ENCODE data around the gene CHGA.

CHGA gene

DNA sequence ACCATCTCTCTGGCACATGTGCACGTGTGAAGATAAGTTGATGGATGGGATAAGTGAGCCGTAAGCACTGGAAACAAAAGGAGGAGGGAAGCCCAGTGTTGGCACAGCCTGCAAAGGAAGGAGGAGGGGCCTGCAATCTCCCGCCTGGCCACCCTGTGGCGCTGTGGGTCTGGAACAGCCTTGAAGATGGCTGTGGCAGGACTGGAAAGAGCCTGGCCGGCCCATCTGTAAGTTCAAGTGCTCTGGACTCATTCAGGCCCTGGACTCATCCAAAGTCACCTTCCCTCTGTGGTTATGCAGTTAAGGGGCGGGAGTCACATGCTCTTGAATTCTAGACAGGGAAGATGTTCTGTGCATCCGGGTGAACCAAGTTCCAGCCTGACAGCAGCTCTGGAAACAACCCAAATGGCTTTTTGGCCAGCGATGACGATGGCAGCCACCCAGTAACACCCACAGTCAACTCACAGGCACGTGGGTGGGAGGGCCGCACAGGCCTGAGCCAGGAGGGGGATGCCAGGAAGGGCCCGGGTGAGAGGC lies 50.4 kb downstream of the CHGA start:
- DNase-seq (ENCODE audit: low read depth) = no peak
- no peak overlapping the region for H3K4me3 ChIP-seq (ENCODE audit: low read depth, low read length)
- TF ChIP-seq, protein P1, sequence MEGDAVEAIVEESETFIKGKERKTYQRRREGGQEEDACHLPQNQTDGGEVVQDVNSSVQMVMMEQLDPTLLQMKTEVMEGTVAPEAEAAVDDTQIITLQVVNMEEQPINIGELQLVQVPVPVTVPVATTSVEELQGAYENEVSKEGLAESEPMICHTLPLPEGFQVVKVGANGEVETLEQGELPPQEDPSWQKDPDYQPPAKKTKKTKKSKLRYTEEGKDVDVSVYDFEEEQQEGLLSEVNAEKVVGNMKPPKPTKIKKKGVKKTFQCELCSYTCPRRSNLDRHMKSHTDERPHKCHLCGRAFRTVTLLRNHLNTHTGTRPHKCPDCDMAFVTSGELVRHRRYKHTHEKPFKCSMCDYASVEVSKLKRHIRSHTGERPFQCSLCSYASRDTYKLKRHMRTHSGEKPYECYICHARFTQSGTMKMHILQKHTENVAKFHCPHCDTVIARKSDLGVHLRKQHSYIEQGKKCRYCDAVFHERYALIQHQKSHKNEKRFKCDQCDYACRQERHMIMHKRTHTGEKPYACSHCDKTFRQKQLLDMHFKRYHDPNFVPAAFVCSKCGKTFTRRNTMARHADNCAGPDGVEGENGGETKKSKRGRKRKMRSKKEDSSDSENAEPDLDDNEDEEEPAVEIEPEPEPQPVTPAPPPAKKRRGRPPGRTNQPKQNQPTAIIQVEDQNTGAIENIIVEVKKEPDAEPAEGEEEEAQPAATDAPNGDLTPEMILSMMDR (IDR thresholded peaks at IDR 0.05; ENCODE audit: low read depth, low read length, missing control alignments) = peak; percentile 67
- in situ Hi-C loops (cut with HindIII; ENCODE audit: low sequenced_read_pairs) = no loop called here

DNA sequence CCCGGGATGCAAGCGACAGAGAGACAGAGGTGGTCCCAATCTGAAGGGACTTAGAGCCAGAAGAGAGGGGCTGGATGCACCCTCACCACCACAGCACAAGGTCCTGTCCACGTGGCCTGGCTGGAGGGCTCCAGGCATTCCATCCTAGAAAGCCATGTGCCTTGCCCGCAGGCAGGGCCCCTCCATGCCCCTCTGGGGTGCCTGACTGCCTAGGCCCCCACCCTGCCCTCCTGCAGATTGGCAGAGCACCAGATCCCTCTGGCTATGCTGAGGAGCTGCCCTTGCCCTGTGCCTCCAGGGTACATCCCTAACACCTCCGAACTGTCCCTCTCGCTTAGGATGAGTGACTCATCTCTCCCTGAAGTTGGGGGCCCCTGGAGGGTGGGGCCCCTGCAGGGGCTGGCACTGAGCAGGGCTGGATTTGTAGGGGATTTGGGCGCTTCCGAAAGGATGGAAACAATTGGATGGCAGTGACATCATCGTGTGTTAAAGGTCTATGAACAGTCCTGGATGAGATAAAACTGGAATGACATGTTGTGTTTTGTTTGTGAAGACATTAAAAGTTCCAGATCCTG lies 50.9 kb downstream of the CHGA start:
- H3K4me3 ChIP-seq (ENCODE audit: low read depth, low read length) = no peak overlapping the region
- in situ Hi-C loops (cut with HindIII; ENCODE audit: low sequenced_read_pairs) = no loop called here
- DNase-seq (ENCODE audit: low read depth) = no peak
- TF ChIP-seq, protein P1 (IDR thresholded peaks at IDR 0.05; ENCODE audit: low read depth, low read length, missing control alignments) = no peak

DNA sequence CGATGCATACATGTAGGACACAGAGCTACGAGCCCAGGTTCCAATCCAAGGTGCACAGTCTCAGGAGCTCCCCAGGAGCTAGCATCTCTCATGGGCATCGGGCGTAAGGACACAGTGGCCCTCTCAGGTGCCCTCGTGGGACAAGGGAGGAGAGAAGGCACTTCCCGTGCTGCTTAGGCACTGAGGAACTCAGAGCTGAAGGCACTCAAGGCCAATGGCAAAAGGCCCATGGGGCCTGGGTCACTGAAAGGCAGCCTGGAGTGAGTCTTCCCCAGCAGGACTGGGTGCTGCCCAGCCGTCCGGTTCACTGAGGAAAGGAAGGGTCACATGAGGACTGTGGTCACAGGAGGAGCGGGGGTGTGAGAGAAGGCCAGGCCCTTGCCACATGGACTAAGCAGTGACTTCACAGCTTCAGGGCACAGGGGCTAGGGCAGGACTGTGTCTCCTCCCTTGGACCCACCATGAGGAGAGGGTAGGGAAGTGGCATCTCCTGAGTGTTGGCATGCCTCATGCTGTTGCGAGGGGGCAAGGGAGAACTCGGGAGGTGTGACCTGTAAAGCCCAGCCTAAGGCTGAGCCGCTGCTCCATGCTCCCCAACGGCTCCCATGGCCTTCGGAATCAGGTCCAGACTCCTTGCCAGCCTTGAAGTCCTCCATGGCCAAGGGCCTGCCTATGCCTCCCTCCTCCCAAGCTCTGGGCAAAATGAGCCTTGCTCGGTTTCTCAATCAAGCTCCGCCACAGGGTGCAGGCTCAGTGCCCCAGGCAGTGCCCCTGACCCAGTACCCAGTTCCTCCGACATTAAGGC lies 51.8 kb downstream of the CHGA start:
- in situ Hi-C loops (cut with HindIII; ENCODE audit: low sequenced_read_pairs) = no loop called here
- TF ChIP-seq, protein P1 (IDR thresholded peaks at IDR 0.05; ENCODE audit: low read depth, low read length, missing control alignments) = no peak
- H3K4me3 ChIP-seq (ENCODE audit: low read depth, low read length) = no peak overlapping the region
- DNase-seq (ENCODE audit: low read depth) = no peak

DNA sequence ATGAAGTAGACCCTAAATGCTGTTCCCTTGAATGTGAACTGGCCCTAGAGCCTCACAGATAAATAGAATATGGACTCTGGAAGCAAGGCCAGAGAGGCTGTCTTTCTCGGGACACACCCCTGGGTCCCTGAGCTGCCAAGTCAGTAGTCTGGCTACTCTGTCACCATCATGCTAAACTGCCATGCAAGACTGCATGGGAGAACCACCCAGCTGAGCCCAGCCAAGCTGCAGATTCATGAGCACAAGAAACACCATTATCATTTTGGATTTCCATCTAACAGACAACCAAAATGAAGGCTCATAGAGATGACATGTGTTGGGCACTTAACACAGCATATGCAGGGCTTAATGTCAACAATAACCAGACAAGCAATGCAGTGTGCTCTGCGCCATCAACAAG lies 53.3 kb downstream of the CHGA start:
- DNase-seq (ENCODE audit: low read depth) = no peak
- TF ChIP-seq, protein P1 (IDR thresholded peaks at IDR 0.05; ENCODE audit: low read depth, low read length, missing control alignments) = no peak
- H3K4me3 ChIP-seq (ENCODE audit: low read depth, low read length) = no peak overlapping the region
- in situ Hi-C loops (cut with HindIII; ENCODE audit: low sequenced_read_pairs) = no loop called here

GRCh38 chr14:92978229-92979021 lies 55.5 kb downstream of the CHGA start:
- TF ChIP-seq, protein P1 (IDR thresholded peaks at IDR 0.05; ENCODE audit: low read depth, low read length, missing control alignments) = no peak
- in situ Hi-C loops (cut with HindIII; ENCODE audit: low sequenced_read_pairs) = no loop called here
- H3K4me3 ChIP-seq (ENCODE audit: low read depth, low read length) = no peak overlapping the region
- no peak for DNase-seq (ENCODE audit: low read depth)

DNA sequence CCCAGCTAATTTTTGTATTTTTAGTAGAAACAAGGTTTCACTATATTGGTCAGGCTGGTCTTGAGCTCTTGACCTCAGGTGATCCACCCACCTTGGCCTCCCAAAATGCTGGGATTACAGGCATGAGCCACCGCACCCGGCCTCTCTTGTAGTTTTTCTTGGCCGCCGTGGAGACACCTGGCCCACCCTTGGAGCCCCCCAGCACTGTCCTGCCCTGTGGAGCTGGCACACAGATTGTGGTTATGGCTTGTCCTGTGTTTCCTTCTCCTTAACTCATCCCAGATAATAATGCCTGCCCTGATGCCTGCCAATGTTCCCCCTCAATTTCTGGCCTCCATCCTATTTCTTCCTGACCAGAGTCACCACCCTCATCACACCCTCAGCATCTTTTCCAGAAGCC lies 57.9 kb downstream of the CHGA start:
- TF ChIP-seq, protein P1 (IDR thresholded peaks at IDR 0.05; ENCODE audit: low read depth, low read length, missing control alignments) = no peak

More for the DNA sequence above, 57.9 kb downstream of the CHGA start:
- H3K4me3 ChIP-seq (ENCODE audit: low read depth, low read length) = no peak overlapping the region
- DNase-seq (ENCODE audit: low read depth) = no peak
- in situ Hi-C loops (cut with HindIII; ENCODE audit: low sequenced_read_pairs) = no loop called here
